OCI-LY7 (cell line): ENCODE measurements around the gene ADGRD1.

Source experiments
- CTCF ChIP-seq: fragments of 200-600 bp; sonication (generic); conservative IDR thresholded peaks from 2 replicates; pipeline ENCODE4 v1.5.1; 2014; ENCODE audit warnings: mild to moderate bottlenecking, antibody characterized with exemption, low read length, moderate library complexity, mixed read lengths
- EZH2phosphoT487 ChIP-seq: fragments of 200-600 bp; sonication (generic); IDR thresholded peaks from 2 replicates; pipeline ENCODE4 v1.6.1; 2018; ENCODE audit warnings: low read depth, borderline replicate concordance, mild to moderate bottlenecking, mixed run types, antibody characterized with exemption, low read length, moderate library complexity, mixed read lengths

GRCh38 chr12:131040491-131040890 lies 86.8 kb downstream of the ADGRD1 start:
- no peak for TF ChIP-seq CTCF
- no peak for TF ChIP-seq EZH2phosphoT487
